BJ (cell line): ENCODE results near the gene ELF4. TPM values are rescaled to one million over a fixed set of nuclear protein-coding genes. Genes with fewer than 3 reads are reported as not detected.

Source experiments
- CTCF ChIA-PET: fragments of 350-600 bp; formaldehyde crosslinking; extraction: SDS; loops from one replicate; lab custom pipeline; 2021; ENCODE audit warnings: antibody characterized with exemption, inconsistent platforms; lab: Yijun Ruan, JAX
- POLR2A ChIA-PET: fragments of 300-600 bp; sonication (Branson Sonifier 250); formaldehyde crosslinking; extraction: SDS; loops from one replicate; lab custom pipeline; 2021; ENCODE audit warnings: antibody characterized with exemption; lab: Charles Lee
- DNase-seq: peaks from one replicate; pipeline ENCODE4 v3.0.0-alpha.2; 2011; ENCODE audit warnings: low read depth
- H3K27me3 ChIP-seq: 2 replicates; pipeline ENCODE4 v1.6.0; 2011; ENCODE audit warnings: low read length; ENCODE audit not compliant: control insufficient read depth, insufficient read depth
- H3K36me3 ChIP-seq: 2 replicates; pipeline ENCODE4 v1.5.1; 2011; ENCODE audit warnings: low read length; ENCODE audit not compliant: control insufficient read depth, insufficient read depth
- H3K4me3 ChIP-seq: 2 replicates; pipeline ENCODE4 v1.5.1; 2011; ENCODE audit warnings: low read depth, mild to moderate bottlenecking, control low read depth, low read length
- CTCF ChIP-seq: IDR thresholded peaks from 2 replicates; pipeline ENCODE4 v1.5.1; 2011; ENCODE audit warnings: low read depth, mild to moderate bottlenecking, control low read depth, inconsistent platforms, low read length, moderate library complexity; ENCODE audit not compliant: insufficient read depth
- polyA plus RNA-seq: library from polyadenylated mRNA; depleted of rRNA; stranded (reverse); fragments of >200 nt; gene quantifications from 2 replicates; pipeline ENCODE4 v1.2.3, GENCODE V29; 2011

The ELF4 gene
- polyA plus RNA-seq, 1 experiment = 31.1 TPM

GRCh38 chrX:130055103-130055502 lies 55.2 kb downstream of the ELF4 start:
- DNase-seq = peak; percentile 33
- Histone ChIP-seq H3K27me3 (no peaks in the 10 kb centered on the region), H3K36me3 (peaks cover 2% of the 10 kb centered on the region), H3K4me3 (no peak overlapping the region)
- ChIA-PET POLR2A (no interaction called here), CTCF (interaction anchor here (1.0 to 2.4 kb wide), 3 partner anchors 14 to 130 kb away, joined by 3 to 12 read pairs (median 4); no protein-coding TSS in a partner anchor)
- 0 out of 2 replicates have a peak, but pooled peaks have one; percentile 18 for TF ChIP-seq CTCF

- no peak for DNase-seq
- Histone ChIP-seq H3K27me3 (no peaks in the 10 kb centered on the region), H3K36me3 (peaks cover 4% of the 10 kb centered on the region), H3K4me3 (no peak overlapping the region)
- ChIA-PET CTCF (interaction anchor here (0.6 to 2.4 kb wide), 2 partner anchors 15 to 128 kb away, joined by 3 to 12 read pairs; no protein-coding TSS in a partner anchor), POLR2A (no interaction called here)
- TF ChIP-seq CTCF = no peak
Observed at GRCh38 chrX:130053236-130053635, 57.1 kb downstream of the ELF4 start.

- DNase-seq = no peak
- CTCF ChIA-PET = interaction anchor here (0.6 to 1.1 kb wide), 2 partner anchors 126 to 450 kb away, joined by 3 read pairs; no protein-coding TSS in a partner anchor
- Histone ChIP-seq H3K27me3 (no peaks in the 10 kb centered on the region), H3K4me3 (no peak overlapping the region), H3K36me3 (peaks cover 12% of the 10 kb centered on the region)
- no peak for TF ChIP-seq CTCF
- POLR2A ChIA-PET = no interaction called here
Observed at GRCh38 chrX:130051176-130051845, 59.0 kb downstream of the ELF4 start.

GRCh38 chrX:130049821-130050220 lies 60.5 kb downstream of the ELF4 start:
- Histone ChIP-seq H3K36me3 (peaks cover 12% of the 10 kb centered on the region), H3K4me3 (no peak overlapping the region), H3K27me3 (no peaks in the 10 kb centered on the region)
- DNase-seq = no peak
- TF ChIP-seq CTCF = no peak
- POLR2A ChIA-PET = no interaction called here
- CTCF ChIA-PET = no interaction called here

- ChIA-PET POLR2A (no interaction called here), CTCF (no interaction called here)
- Histone ChIP-seq H3K27me3 (no peaks in the 10 kb centered on the region), H3K36me3 (peaks cover 12% of the 10 kb centered on the region), H3K4me3 (no peak overlapping the region)
- no peak for TF ChIP-seq CTCF
- DNase-seq = no peak
Observed at GRCh38 chrX:130048686-130049222, 61.5 kb downstream of the ELF4 start.
